Cardiac muscle cell (in vitro differentiated cells and primary cell): Measurements from ENCODE around the gene LYPD5. TPM values are rescaled to one million over a fixed set of nuclear protein-coding genes. Genes with fewer than 3 reads are reported as not detected.
"Not testable (repeated sequence)": the region's sequence is repeated elsewhere in the genome, so short reads cannot be mapped to it uniquely, and the experiment has no call there.

Experiments used
- DNase-seq, 2 donors: peaks; one replicate each; pipeline versions ENCODE4 v3.0.0 to v3.0.0-alpha.2; 2010 to 2017; ENCODE audit warnings: low read depth in 1 of 2, low spot score in 1 of 2
- H3K27ac ChIP-seq: fragments of 200-600 bp; sonication (generic); 2 replicates; pipeline ENCODE4 v1.5.1; 2016
- H3K27me3 ChIP-seq: fragments of 200-600 bp; sonication (generic); 2 replicates; pipeline ENCODE4 v1.6.0; 2016; ENCODE audit warnings: control low read depth
- H3K36me3 ChIP-seq: fragments of 200-600 bp; sonication (generic); 2 replicates; pipeline ENCODE4 v1.5.1; 2016; ENCODE audit warnings: control low read depth
- H3K4me1 ChIP-seq: fragments of 200-600 bp; sonication (generic); 2 replicates; pipeline ENCODE4 v1.8.1; 2017; ENCODE audit warnings: low read depth, mild to moderate bottlenecking, mixed run types
- H3K4me3 ChIP-seq: fragments of 200-600 bp; sonication (generic); 2 replicates; pipeline ENCODE4 v1.5.1; 2016; ENCODE audit warnings: mild to moderate bottlenecking
- H3K9me3 ChIP-seq: fragments of 200-600 bp; sonication (generic); 2 replicates; pipeline ENCODE4 v1.5.1; 2017; ENCODE audit warnings: low read depth, mild to moderate bottlenecking, control low read depth
- CTCF ChIP-seq: IDR thresholded peaks from 2 replicates; pipeline ENCODE4 v1.5.1; 2012; ENCODE audit warnings: low read depth, mild to moderate bottlenecking, low read length
- polyA plus RNA-seq: library from polyadenylated mRNA; unstranded; fragments of >200 nt; fragmentation: Nextera tagmentation; extraction: Ambion mirVana; gene quantifications from 2 replicates; pipeline ENCODE4 v1.2.1, GENCODE V29; 2016
- total RNA-seq: library from RNA; depleted of rRNA; stranded (reverse); fragments of >200 nt; gene quantifications from 2 replicates; pipeline ENCODE4 v1.2.3, GENCODE V29; 2016

LYPD5 gene
- total and polyA plus RNA-seq, 2 experiments from 2014 or later, result 0.56 TPM; not detected in 1

GRCh38 chr19:43767316-43767715 lies 34.9 kb downstream of the LYPD5 start:
- Histone ChIP-seq H3K27me3 (peaks cover 36% of the 10 kb centered on the region), H3K4me1 (no peaks in the 10 kb centered on the region), H3K4me3 (no peak overlapping the region), H3K9me3 (no peaks in the 10 kb centered on the region), H3K36me3 (no peaks in the 10 kb centered on the region), H3K27ac (no peak overlapping the region)
- DNase-seq, result no peak
- TF ChIP-seq CTCF, result no peak

GRCh38 chr19:43766755-43767043 lies 35.5 kb downstream of the LYPD5 start:
- DNase-seq, result no peak
- no peaks in the 10 kb centered on the region for H3K9me3 ChIP-seq
- H3K27ac ChIP-seq, result no peak overlapping the region
- TF ChIP-seq CTCF, result no peak
- H3K27me3 ChIP-seq, result peaks cover 30% of the 10 kb centered on the region
- H3K36me3 ChIP-seq, result no peaks in the 10 kb centered on the region
- no peak overlapping the region for H3K4me3 ChIP-seq
- H3K4me1 ChIP-seq, result no peaks in the 10 kb centered on the region

GRCh38 chr19:43765109-43765876 lies 37.0 kb downstream of the LYPD5 start:
- no peak overlapping the region for H3K27ac ChIP-seq
- no peaks in the 10 kb centered on the region for H3K36me3 ChIP-seq
- DNase-seq, result peak in 1 of 2 donors; percentile 89
- no peaks in the 10 kb centered on the region for H3K9me3 ChIP-seq
- H3K4me3 ChIP-seq, result no peak overlapping the region
- peaks cover 16% of the 10 kb centered on the region for H3K27me3 ChIP-seq
- no peak for TF ChIP-seq CTCF
- H3K4me1 ChIP-seq, result no peaks in the 10 kb centered on the region

- DNase-seq, H3K4me3 ChIP-seq, H3K27ac ChIP-seq, H3K27me3 ChIP-seq, H3K36me3 ChIP-seq, H3K9me3 ChIP-seq, H3K4me1 ChIP-seq: not testable (repeated sequence)
Observed at GRCh38 chr19:43764684-43765083, 37.6 kb downstream of the LYPD5 start.

DNA sequence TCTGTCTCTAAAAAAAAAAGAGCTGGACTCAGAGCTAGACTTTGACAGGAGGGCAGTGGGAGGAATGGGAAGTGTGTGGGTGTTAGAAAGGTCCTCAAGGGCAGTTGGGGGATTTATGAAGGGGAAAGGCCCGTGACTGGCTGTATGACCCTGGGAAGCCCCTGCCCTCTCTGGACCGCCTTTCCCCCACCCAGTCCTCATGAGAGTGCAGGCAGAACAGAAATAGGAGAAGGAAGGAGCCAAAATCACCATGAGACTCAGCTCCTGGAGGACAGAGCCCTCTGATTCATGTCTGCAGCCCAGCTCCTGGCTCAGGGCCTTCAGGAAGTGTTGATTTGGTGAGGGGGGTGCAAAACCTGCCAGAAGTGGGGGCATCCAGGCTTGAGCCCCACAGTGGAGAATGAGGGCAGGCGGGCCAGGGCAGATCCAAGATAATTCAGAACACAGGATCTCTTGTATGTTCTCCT lies 38.7 kb downstream of the LYPD5 start:
- H3K36me3 ChIP-seq, result no peaks in the 10 kb centered on the region
- TF ChIP-seq CTCF, result no peak
- H3K4me1 ChIP-seq, result no peaks in the 10 kb centered on the region
- H3K27me3 ChIP-seq, result no peaks in the 10 kb centered on the region
- no peaks in the 10 kb centered on the region for H3K9me3 ChIP-seq
- DNase-seq, result no peak
- H3K27ac ChIP-seq, result no peak overlapping the region
- no peak overlapping the region for H3K4me3 ChIP-seq

GRCh38 chr19:43762814-43763213 lies 39.4 kb downstream of the LYPD5 start:
- H3K27me3 ChIP-seq, result no peaks in the 10 kb centered on the region
- H3K36me3 ChIP-seq, result no peaks in the 10 kb centered on the region
- no peak overlapping the region for H3K27ac ChIP-seq
- no peak for TF ChIP-seq CTCF
- no peak overlapping the region for H3K4me3 ChIP-seq
- no peaks in the 10 kb centered on the region for H3K9me3 ChIP-seq
- DNase-seq, result no peak
- no peaks in the 10 kb centered on the region for H3K4me1 ChIP-seq
